Stimulated activated CD4-positive, alpha-beta T cell treated with anti-CD3 and anti-CD28 coated beads, Interleukin-1b, Interleukin-23, amount 100 ng/mL, for 48 hours (primary cell): ENCODE measurements around the gene TXLNG.
A peak's percentile ranks its signal among the peaks of the same experiment; 100 is the strongest.

Source experiments
- DNase-seq: peaks from one replicate; pipeline ENCODE4 v3.0.0-alpha.2; 2020

TXLNG gene

GRCh38 chrX:16839219-16839851, 53.1 kb downstream of the TXLNG start:
- DNase-seq: no peak

DNA sequence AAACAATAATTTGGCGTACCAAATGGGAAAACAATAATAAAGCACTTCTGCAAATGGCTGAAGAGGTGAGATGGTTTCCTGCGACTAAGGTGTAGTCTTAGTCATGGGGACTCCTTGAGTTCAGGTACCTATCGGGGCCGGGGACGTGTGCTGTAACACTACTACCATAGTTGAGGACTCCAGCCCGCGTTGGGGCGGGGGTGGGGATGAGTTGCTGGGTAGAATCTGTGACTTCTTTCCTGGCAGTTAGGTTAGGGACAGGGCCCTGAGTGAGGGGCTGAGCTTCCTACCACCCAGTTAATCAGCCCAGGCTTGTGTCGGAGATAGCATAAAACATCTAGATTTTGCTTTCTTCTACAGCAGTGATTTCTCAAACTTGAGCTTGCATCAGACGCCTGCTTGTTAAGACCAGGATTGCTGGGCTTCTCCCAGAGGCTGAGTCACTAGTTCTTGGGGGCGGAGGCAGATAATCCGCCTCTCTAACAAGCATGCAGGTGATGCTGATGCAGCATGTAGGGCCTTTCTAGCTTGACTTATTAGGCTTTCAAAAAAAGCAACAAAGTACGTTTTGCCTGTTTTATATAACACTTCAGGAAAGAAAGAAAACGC, 53.7 kb downstream of the TXLNG start:
- peak; percentile 38 for DNase-seq

GRCh38 chrX:16842684-16843083, 56.4 kb downstream of the TXLNG start:
- no peak for DNase-seq

- DNase-seq: no peak
Measured at GRCh38 chrX:16843208-16843909, 57.1 kb downstream of the TXLNG start.

DNA sequence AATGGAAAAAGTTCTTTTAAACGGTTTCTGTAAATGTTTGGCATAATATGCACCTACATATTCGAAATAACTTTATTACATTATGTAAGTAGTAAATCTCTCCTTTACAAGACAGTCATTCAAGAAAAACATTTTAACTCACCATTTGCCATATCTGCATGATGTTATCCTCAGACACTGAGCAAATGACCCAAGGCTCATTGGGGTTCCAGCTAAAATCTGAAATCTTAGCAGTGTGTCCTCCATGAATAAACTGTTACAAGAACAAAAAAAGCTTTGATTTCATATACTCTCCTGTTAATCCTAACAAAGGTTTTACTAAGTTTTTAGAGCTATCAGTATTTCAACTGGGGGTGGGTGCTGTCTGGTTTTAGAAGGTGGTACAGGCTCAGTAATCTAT, 59.4 kb downstream of the TXLNG start:
- DNase-seq: no peak

DNA sequence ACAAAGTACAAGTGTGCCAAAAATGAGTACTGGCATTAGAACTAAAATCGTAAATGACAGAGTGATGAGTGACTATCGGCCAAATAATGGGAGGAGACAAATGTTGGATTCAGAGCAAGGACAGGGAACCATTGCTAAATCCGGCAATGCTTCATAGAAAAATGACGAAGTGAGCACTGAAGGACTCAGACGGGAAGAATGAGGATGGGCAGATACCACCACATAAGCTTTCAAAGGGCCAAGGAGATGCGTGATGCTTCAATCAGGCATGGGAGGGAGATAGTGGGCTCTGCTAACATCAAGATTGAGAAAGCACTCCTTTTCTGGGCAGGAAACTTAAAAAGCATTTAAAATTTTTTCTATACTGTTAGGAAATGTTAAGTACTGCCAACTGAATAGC, 62.3 kb downstream of the TXLNG start:
- DNase-seq: no peak

- DNase-seq: no peak
Measured at GRCh38 chrX:16851421-16851820, 65.2 kb downstream of the TXLNG start.

- DNase-seq: no peak
Measured at GRCh38 chrX:16851827-16852226, 65.6 kb downstream of the TXLNG start.

DNA sequence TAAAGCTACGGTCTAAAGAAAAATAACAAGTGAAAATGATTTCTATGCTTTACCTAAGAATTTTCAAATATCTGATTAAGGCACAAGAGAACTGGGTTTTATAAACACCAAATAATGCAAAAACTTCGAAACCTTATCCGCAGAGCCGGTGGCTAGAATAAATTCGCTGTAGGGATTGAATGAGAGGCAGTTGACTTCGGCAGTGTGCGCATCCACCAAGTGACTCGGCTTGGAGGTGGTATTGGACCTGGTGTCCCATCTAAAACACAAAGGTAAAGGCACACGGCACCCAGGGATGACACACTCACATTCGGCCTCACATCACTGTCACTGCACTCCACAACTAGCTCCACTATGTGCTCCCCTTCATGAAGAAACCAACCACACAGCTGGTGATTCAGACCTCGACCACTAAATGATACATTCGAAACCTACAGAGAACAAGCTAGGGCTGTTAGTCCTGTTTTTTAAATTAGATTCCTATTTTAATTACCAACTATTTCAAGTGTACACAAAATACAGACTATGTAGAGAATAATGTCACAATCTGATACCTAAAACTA, 66.4 kb downstream of the TXLNG start:
- DNase-seq: no peak

DNA sequence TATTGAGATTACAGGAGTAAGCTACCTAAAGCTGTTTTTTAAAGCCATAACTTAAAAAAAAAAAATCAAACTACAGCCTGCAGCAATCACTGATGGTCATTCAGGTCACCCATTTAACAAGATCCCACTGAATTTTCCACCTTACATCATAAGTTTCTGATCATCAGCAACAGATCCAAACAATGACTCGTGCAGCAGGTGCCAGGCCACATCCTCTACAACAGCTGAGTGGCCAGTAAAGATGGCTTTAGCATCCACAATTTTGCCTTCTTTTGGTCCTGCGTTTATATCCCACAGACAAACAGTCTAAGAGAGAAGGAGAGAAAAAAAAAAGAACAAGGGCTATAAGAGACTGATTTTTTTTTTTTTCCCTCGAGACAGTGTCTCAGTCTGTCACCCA, 67.3 kb downstream of the TXLNG start:
- DNase-seq: no peak

DNA sequence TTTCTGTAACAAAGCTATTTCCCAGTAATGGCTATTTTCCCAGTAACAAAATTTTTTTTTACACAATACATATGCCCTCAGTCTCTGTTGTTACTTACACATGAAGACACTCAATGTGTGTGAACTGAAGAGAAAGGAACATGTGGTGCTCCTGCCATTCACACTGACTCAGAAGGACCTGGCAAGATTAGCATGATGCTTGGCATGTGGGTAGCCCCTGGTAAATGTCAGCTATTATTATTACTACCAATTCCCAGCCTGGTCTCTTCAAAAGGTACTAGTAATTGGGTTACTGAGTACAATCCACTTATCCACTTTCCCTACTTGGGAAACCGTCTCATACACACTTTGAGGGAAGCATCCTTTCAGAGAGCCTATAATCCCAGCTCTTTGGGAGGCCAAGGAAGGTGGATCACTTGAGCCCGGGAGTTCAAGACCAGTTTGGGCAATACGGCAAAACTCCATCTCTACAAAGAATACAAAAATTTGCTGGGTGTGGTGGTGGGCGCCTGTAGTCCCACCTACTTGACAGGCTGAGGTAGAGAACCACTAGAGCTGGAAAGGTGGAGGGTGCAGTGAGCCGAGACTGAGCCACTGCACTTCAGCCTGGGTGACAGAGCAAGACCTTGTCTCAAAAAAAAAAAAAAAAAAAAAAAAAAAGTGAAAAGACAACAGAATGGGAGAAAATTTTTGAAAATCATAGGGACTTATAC, 69.3 kb downstream of the TXLNG start:
- no peak for DNase-seq

GRCh38 chrX:16856076-16856404, 69.8 kb downstream of the TXLNG start:
- DNase-seq: peak; percentile 56

DNA sequence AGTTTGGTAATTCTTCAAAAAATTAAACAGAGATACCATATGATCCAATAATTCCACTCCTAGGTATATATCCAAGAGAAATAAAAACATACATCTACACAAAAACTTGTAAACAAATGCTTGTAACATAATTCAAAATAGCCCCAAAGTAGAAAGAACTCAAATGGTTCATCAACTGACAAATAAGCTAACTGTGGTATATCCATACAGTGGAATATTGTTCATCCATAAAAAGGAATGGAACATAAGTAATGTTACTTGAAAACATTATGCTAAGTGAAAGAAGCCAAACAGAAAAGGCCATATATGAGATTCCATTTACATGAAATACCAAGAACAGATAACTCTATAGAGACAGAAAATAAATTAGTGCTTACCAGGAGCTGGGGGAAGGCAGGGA, 70.5 kb downstream of the TXLNG start:
- no peak for DNase-seq

- no peak for DNase-seq
Measured at GRCh38 chrX:16862829-16863228, 76.6 kb downstream of the TXLNG start.

DNA sequence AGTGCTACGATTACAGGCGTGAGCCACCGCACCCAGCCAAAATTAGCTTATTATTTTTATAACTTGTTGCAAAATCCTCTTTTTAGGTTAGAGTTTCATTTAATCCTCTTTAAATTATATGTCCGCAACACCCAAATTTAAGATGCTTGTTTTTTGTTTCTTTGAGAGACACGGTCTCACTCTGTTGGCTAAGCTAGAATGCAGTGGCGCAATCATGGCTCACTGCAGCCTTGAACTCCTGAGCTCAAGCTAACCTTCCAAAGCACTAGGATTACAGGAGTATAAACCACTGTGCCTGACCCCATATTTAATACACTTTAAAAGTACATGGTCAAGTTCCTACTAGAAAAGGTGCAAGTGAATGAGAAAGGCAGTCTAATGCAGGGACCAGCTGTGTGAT, 81.7 kb downstream of the TXLNG start:
- DNase-seq: no peak

DNA sequence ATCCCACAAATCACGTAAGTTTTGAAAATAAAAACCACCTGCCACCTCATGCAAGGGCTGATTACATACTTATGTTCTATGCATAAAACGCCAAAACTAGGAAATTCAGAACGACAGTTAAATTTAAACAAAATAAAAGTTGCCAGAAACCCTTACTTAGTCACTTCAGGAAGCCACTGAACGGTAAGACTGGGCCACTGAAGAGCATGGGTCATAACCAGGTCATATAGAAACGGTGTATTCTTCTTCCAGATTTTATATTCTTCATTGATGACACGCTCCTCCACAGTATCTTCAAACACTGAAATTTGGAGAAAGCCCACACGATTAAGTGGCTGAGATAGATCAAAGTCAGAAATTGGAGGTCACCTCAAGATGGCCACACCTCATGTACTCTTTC, 82.7 kb downstream of the TXLNG start:
- DNase-seq: no peak

- DNase-seq: peak; percentile 39
Measured at GRCh38 chrX:16869393-16870094, 83.3 kb downstream of the TXLNG start.

DNA sequence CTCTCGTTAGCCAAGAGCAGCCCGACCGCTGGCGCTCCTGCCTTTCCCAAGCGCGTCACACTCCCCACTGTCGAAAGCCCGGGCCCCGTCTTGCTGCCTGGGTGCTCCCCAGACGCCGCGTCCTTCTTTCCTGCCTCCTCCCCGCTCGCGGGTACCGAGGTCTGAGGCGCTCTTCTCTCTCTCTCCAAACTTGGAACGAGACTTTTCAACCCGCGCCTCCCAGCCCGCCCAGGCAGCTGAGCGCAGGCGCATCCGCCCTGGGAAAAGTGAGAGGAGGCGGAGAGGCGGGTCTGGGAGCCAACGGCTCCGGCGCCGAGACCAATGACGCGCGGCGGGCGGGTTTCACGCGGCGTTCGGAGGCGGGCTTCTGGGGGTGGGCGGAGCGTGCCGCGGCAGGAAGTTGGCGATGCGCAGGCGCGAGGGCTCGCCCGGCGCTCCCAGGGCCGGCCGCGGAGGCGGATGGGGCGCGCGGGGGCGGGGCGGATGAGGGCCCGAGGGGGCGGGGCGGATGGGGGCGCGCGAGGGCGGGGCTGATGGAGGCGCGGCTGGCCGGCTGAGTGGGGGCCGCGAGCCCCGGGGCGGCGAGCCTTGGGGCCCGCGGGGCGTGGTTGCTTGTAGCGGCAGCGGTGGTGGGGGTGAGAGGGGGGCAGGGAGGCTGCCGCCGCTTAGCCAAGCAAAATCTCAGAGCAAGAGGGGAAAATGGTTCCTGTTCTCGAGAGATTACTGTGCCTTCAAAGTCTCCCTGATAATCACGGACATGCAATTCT, 84.0 kb downstream of the TXLNG start, which contains the start of gene RBBP7:
TSS of gene RBBP7 (minus strand) at position 268 of the 767 bp plus-strand sequence. CDS start 309 bp downstream, outside the sequence.
- peak; percentile 89 for DNase-seq

GRCh38 chrX:16870862-16871815, 84.9 kb downstream of the TXLNG start:
- DNase-seq: no peak

- no peak for DNase-seq
Measured at GRCh38 chrX:16873106-16873505, 86.8 kb downstream of the TXLNG start.
